22Rv1 (cell line): ENCODE results near the gene IL36G.

Experiments
- ZFX ChIP-seq: fragments of 450-650 bp; IDR thresholded peaks from 2 replicates; pipeline ENCODE4 v1.6.1; 2017; ENCODE audit warnings: antibody characterized with exemption, borderline replicate concordance
- TF ChIP-seq, protein P1 (sequence below): fragments of 450-650 bp; IDR thresholded peaks from 2 replicates; pipeline ENCODE4 v1.5.1; 2017; ENCODE audit warnings: mild to moderate bottlenecking

DNA sequence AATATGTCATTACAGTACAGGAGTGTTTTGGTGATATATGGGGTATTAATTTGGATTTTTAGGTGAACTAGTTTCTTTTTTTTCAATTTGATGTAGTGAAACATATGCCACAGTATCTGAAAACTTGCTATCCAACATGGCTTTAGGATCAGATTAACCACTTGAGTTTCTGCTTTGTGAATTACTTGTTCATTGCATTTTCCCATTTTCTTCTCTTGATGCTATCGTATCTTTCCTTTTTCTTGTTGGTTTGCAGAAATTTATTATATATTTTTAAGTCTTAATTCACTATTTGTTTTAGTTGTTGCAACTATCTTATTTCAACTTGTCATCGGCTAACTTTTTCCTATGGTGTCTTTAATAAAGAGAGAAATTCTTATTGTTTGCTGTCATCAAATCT lies 36.3 kb downstream of the IL36G start:
- TF ChIP-seq, protein P1, sequence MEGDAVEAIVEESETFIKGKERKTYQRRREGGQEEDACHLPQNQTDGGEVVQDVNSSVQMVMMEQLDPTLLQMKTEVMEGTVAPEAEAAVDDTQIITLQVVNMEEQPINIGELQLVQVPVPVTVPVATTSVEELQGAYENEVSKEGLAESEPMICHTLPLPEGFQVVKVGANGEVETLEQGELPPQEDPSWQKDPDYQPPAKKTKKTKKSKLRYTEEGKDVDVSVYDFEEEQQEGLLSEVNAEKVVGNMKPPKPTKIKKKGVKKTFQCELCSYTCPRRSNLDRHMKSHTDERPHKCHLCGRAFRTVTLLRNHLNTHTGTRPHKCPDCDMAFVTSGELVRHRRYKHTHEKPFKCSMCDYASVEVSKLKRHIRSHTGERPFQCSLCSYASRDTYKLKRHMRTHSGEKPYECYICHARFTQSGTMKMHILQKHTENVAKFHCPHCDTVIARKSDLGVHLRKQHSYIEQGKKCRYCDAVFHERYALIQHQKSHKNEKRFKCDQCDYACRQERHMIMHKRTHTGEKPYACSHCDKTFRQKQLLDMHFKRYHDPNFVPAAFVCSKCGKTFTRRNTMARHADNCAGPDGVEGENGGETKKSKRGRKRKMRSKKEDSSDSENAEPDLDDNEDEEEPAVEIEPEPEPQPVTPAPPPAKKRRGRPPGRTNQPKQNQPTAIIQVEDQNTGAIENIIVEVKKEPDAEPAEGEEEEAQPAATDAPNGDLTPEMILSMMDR, result no peak
- no peak for TF ChIP-seq ZFX
